GM12874 (cell line): Measurements from ENCODE around the gene TSHZ2.

Experiments used
- TF ChIP-seq, protein P1 (sequence below): IDR thresholded peaks from 2 replicates; pipeline ENCODE4 v1.5.1; 2011; ENCODE audit warnings: low read depth, mild to moderate bottlenecking, control low read depth, low read length, moderate library complexity; ENCODE audit not compliant: insufficient read depth

TSHZ2 gene

DNA sequence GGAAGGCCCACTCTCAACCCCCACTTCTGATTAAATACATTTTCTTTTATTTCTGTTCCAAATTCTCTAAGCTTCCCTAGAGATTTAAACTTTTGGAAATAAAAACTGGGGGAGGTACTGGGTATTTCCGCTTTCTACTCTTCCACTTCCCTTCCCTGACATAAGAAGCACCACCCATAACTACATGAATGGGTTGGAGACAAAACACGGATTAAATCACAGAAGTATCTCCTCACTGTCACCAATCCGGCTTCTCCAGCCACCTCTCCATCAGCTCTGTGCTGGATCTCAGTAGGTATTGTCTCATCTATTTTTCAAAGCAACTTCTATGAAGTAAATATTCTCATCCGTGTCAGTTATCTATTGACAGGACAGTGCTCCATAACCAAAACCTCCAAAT is 150.7 kb downstream of the TSHZ2 start:
- TF ChIP-seq, protein P1, sequence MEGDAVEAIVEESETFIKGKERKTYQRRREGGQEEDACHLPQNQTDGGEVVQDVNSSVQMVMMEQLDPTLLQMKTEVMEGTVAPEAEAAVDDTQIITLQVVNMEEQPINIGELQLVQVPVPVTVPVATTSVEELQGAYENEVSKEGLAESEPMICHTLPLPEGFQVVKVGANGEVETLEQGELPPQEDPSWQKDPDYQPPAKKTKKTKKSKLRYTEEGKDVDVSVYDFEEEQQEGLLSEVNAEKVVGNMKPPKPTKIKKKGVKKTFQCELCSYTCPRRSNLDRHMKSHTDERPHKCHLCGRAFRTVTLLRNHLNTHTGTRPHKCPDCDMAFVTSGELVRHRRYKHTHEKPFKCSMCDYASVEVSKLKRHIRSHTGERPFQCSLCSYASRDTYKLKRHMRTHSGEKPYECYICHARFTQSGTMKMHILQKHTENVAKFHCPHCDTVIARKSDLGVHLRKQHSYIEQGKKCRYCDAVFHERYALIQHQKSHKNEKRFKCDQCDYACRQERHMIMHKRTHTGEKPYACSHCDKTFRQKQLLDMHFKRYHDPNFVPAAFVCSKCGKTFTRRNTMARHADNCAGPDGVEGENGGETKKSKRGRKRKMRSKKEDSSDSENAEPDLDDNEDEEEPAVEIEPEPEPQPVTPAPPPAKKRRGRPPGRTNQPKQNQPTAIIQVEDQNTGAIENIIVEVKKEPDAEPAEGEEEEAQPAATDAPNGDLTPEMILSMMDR = no peak

DNA sequence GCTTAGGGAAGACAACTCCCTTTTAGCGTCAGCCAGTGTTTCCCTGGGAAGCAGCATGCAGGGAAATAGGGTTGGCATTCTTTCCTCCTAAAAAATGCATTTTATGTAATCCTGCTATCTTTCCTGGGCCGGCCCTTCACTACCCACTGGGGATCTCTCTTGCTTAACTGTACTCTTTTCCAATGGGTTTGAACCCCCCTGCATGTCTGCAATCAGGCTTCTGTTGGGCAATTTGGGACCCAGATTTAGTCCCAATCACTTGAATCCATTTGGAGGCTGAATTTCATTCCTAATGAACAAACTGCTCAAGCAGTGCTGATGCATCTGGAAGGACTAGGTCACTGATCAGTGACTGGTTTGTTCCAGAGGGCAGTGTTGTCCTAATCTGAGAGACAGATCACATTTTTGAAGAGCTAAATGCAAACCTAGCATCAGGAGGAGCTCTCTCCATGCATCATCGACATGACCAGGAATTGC is 152.0 kb downstream of the TSHZ2 start:
- TF ChIP-seq, protein P1 = no peak

DNA sequence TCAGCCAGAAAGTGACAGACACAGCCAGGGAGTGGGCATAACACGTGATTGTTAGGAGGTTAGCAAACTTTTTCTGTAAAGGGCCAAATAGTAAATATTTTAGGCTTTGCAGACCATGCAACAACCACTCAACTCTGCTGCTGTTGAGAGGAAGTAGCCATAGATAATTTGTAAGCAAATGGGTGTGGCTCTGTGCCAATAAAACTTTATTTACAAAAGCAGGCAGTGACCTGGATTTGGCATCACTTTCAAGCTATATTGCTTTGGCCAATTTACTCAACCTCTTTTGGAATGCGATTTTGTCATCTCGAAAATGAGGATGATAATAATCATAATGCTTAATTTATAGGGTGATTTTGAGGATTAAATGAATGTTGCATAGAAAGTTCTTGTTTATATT is 152.6 kb downstream of the TSHZ2 start:
- TF ChIP-seq, protein P1 = no peak

DNA sequence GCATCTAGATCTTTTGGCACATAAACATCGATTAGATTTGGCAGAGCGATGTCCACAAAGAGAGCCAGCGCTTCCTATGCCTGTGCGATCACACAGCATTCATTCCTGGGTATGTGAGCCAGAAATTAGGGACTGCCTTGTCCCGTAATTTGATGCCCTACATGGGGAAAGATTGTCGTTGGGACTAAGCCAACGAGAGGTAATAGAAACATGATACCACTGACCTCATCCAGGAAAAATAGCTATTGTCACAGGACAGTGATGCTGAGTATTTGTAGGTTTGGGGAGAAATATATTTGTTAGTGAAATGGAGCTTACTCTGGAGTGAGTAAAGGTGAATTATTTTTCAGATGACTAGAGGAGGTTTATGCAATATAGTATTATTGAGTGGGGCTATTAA is 154.0 kb downstream of the TSHZ2 start:
- TF ChIP-seq, protein P1 = no peak

DNA sequence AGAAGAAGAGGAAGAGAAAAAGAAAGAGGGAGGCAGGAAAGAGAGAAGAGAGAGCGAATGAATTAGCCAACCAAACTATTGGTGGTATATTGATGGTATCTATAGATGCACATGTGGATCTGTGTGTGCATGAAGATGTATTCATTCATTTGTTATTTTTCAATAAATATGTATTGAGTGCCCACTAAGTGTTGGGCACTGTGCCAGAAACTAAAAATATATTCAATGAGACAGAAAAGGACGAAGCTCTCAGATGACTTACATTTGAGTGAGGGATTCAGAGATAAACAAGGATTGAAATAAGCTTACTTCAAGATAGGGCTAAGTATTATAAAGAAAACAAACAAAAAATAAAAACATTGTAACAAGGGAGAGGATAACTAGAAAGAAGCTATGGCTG is 154.9 kb downstream of the TSHZ2 start:
- TF ChIP-seq, protein P1 = no peak

DNA sequence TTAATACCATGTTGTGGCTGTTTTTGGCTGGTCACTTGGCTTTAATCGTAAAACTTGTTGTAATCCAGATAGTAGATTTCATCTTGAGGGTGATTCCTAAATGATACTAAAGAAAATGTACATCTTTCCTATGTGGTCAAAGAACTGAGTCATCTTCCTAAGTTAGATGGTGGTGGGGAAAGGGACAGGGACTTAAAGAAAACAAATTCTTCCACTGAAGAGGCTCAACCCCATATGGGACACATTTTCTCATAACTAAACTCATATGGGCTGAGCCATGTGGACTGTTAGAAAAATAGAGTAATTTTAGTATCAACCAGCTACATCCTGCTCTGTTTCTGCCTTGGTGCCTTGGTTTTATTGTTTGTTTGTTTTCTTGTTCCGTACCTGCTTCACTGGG is 155.8 kb downstream of the TSHZ2 start:
- TF ChIP-seq, protein P1 = no peak

DNA sequence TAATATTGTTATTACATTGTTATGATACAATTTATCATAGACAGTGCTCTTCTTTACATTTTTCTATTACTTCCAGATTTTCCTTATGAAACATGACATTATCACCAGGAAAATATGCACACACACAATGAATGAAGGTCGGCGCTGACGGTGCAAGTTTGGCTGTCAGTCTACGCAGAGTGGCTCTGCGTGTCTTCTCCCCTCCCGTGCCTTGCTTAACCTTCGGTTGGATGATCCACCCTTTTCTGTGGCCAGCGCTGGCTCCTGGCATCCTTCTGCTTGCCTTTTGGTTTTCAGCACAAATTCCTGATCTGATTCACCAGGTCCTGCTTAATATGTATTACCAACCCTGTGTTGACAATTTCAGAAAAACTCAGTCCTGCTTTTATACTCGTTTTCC is 157.4 kb downstream of the TSHZ2 start:
- TF ChIP-seq, protein P1 = no peak

DNA sequence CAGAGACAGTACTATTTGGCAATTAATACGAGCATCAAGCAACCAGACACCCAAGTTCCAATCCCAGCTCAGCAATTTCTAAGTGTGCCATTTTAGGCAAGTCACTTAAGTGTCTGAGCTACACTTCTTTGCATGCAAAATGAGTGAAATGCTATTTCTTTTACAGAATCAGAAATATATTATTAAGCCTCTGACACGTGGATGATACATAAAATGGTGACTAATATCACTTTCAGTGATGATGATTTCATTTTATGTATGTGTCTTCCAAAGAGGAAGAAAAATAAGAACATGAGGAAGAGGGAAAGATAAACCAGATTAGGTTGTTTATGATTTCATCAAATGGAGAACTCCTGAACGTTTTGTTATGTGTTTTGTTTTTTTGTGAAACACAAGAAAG is 158.6 kb downstream of the TSHZ2 start:
- TF ChIP-seq, protein P1 = no peak
